Measurements from ENCODE around the gene FAM184B.

Gene FAM184B

GRCh38 chr4:17726911-17727310, 54.5 kb downstream of the FAM184B start:
- no peak for TF ChIP-seq CTCF (IDR thresholded peaks at IDR 0.05)

- no peak for TF ChIP-seq CTCF (IDR thresholded peaks at IDR 0.05)
Observed at GRCh38 chr4:17723648-17724047, 57.8 kb downstream of the FAM184B start.

- TF ChIP-seq CTCF (IDR thresholded peaks at IDR 0.05): no peak
Observed at GRCh38 chr4:17722356-17722700, 59.1 kb downstream of the FAM184B start.

- TF ChIP-seq CTCF (IDR thresholded peaks at IDR 0.05): no peak
Observed at GRCh38 chr4:17721496-17722355, 59.7 kb downstream of the FAM184B start.

GRCh38 chr4:17719106-17719505, 62.3 kb downstream of the FAM184B start:
- TF ChIP-seq CTCF (IDR thresholded peaks at IDR 0.05): no peak

GRCh38 chr4:17718471-17718870, 63.0 kb downstream of the FAM184B start:
- TF ChIP-seq CTCF (IDR thresholded peaks at IDR 0.05): no peak

- TF ChIP-seq CTCF (IDR thresholded peaks at IDR 0.05): no peak
Observed at GRCh38 chr4:17717301-17717700, 64.1 kb downstream of the FAM184B start.

- no peak for TF ChIP-seq CTCF (IDR thresholded peaks at IDR 0.05)
Observed at GRCh38 chr4:17715511-17715910, 65.9 kb downstream of the FAM184B start.
